DMS 273 (cell line): Measurements from ENCODE around the gene CDH23.

Experiments
- DNase-seq: peaks from one replicate; lab custom pipeline; 2025; ENCODE audit not compliant: unreplicated experiment; lab: John Stamatoyannopoulos, UW

The CDH23 gene

DNA sequence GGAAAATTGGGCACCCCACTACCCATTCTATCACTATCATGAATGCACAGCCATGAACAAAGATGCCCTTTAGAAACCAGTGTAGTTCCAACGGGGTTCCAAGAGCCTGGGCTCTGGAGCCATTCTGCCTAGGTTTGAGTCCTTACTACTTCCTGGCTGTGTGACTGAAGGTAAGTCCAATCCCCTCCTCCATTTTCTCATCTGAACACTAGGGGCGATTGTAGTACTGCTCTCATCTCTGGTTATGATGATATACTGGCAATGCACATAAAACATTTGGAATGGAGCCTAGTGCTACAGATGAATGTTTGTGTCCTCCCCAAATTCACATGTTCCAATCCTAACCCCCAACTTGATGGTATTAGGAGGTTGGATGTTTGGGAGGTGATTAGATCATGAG is 28.1 kb upstream of the CDH23 start:
- DNase-seq = peak; percentile 13

- no peak for DNase-seq
These were observed 27.1 kb upstream of the CDH23 start for GRCh38 chr10:71369602-71370001.

- no peak for DNase-seq
These were observed 26.7 kb upstream of the CDH23 start for GRCh38 chr10:71370031-71370430.

- no peak for DNase-seq
These were observed 25.0 kb upstream of the CDH23 start for GRCh38 chr10:71371750-71372166.

GRCh38 chr10:71372882-71373495 is 23.7 kb upstream of the CDH23 start:
- DNase-seq = no peak

DNA sequence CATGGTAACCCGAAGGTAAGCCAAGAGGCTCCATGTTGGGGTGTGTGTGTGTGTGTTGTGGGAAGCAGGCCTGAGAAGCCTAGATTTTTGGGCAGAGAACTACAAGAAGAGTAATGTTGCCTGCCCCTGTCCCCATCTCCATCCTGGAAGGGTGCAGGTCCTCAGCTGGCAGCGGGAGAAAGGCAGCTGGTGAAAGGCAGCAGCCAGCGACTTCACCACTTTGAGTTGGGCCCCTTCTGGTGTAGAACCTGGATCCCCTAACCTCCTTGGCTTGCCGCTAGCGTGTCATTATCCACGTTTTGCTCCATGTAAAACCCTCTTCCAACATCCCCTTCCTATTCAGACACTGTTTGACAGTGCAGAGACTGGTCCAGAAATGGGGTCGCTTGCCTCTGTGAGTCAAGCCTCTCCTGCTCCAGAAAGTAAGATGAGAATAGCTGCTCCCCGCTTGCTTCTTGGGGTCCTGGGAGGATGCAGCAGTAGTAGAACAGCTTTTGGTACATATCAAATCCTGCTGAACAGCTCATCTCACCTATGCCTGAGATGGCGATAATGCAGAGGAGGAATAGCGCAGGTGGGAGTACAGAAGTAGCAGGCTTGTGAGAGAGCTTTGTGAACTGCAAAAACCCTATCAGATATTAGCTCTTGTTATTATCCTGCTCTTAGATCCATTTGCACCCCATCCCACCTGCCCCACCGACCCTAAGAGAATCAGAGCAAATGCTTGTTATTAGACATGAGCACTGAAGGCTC is 22.1 kb upstream of the CDH23 start:
- no peak for DNase-seq

GRCh38 chr10:71375952-71376351 is 20.8 kb upstream of the CDH23 start:
- DNase-seq = no peak

GRCh38 chr10:71378336-71379117 is 18.2 kb upstream of the CDH23 start:
- no peak for DNase-seq

GRCh38 chr10:71379118-71379766 is 17.5 kb upstream of the CDH23 start:
- DNase-seq = no peak

DNA sequence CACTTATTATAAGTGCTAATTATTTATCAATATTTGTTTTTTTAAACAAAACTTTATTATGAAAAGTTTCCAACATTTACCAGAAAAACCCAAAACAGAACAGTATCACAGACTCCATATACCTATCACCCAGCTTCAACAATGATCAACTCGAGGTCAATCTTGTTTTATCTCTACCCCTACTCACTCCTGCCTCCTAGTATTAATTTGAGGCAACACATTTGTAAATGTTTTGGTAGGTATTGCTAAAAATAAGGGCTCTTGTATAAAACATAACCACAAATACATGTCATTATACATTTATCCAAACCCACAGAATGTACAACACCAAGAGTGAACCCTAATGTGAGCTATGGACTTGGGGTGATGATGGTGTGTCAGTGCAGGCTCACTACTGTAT is 15.9 kb upstream of the CDH23 start:
- DNase-seq = no peak

- DNase-seq = no peak
These were observed 15.1 kb upstream of the CDH23 start for GRCh38 chr10:71381611-71382010.

GRCh38 chr10:71382028-71382427 is 14.7 kb upstream of the CDH23 start:
- DNase-seq = no peak

DNA sequence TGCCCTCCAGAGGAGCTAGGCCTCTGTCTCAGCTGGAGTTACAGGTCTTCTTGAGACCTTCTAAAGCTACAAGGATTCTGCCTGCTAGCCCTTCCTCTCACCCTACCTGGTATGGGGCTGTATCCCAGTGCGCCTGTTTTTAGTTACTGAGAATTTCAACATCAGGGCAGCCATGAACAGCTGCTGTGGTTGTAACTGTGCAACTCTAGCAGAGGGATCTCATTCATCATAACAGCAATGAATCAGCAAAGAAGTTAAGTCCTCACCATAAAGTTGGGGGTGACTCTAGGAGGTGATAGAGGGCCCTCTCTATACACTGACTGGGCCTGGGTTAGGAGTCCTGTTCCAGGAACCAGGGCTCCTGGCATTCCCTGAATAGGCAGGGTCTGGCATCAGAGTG is 14.0 kb upstream of the CDH23 start:
- DNase-seq = no peak

GRCh38 chr10:71383972-71384687 is 12.6 kb upstream of the CDH23 start:
- DNase-seq = peak; percentile 76

DNA sequence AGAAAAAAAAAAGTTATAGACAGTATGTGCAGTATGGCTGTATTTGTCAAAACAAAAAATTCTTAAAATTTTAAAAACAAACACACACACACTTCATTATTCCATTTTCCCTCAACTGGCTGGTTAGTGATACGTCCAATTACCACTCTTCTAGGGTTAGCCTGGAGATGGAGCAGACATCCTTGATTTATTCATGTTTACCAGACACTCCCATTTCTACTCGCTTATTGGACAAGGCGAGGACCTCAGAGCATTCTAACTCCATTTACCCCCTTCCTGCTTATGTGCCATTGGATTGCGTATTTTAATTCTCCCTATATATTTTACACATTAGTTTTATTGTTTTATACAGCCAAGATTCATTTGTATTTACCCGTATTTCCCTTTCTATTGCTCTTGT is 8.5 kb upstream of the CDH23 start:
- no peak for DNase-seq

GRCh38 chr10:71388583-71389310 is 8.0 kb upstream of the CDH23 start:
- DNase-seq = no peak

DNA sequence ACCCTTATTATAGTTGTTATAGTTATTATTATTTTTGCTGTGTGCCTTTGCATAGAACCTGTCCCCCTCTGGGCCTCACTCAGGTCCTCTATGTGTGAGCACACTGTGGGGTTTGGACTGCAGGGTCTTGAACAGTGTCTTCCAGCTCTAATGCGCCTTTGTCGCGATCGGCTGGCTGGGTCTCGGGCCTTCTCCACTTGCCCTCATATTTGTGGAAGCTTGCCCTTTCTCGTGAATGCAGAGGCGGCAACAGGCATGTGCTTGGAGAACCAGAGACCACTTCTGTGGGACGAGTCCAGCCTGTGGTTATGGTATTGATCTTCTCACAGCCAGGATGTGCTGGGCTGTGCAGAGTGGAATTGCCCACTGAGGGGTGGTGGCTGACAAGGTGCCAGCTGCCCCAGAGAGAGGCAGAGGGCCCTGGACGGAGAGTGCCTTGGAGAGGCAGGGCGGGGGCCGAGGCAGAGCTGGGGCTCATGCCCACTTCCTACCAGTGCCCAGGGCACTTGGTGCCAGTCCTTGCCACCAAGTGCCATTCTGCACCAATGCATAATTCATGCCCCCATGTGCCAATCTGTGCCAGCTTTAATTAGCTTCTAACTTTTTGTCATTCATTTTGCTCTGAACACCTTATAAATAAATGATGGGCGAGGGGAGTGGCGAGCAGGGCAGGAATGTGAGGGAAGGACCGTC is 6.8 kb upstream of the CDH23 start:
- no peak for DNase-seq

DNA sequence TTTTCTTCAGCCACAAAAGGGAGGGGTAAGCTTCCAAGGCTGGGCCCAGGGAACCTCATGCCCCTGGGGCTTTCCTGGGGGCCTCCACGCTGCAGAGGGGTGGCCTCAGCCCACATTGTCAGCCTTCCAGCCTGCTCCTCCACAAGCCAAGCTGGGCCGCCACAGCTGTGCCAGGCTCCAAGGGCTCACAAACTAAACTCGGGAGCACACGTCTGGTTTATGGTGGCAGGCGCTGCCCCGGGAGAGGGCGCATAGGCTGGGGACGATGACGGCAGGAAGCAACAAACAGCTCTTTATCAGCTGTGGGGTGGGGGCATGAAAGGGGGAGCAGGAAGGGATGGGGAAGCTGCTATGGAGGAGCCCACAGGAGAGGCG is 6.3 kb upstream of the CDH23 start:
- no peak for DNase-seq

- DNase-seq = no peak
These were observed 5.6 kb upstream of the CDH23 start for GRCh38 chr10:71390921-71391690.
